Stimulated activated CD8-positive, alpha-beta memory T cell treated with anti-CD3 and anti-CD28 coated beads, Interleukin-15, amount 100 ng/mL, for 24 hours (primary cell): Measurements from ENCODE around the gene LMO7.
"Not testable (repeated sequence)": the region's sequence is repeated elsewhere in the genome, so short reads cannot be mapped to it uniquely, and the experiment has no call there.

Experiments used
- DNase-seq: peaks from one replicate; pipeline ENCODE4 v3.0.0-alpha.2; 2020; ENCODE audit warnings: low read depth

The LMO7 gene

DNA sequence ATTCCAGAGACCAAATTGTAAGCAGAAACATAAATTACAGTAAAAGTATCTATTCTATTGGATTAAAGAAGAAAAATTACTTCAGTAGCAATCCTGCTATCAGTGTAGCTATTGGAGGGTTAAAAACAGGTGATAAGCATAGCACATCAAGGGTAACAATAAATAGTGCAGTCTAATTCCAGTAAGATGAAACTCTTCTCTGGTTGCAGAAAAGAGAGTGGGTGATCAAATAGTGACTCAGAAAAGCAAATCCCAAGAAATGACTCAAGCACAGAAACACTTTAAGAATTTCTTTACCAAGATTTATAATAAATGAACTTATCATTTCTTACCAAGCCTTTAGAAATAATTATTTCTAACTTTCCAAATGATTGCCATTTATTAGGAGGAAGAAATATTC lies 135.7 kb downstream of the LMO7 start:
- DNase-seq: no peak

DNA sequence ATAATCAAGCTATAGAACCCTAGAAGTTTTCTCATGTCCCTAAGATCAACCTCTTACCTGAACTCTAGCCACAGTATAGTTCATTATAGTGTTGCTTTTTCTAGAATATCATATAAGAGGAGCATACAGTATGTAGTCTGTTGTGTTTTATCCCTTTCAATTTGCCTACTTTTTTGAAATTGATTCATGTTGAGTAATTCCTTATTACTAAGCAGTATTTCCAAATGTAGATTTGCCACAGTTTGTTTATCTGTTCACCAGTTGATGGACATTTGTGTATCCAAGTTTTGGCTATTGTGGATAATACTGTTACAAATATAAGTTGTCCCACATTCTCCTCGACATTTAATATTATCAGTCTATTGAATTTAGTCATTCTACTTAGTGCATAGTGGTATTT lies 138.0 kb downstream of the LMO7 start:
- DNase-seq: no peak

DNA sequence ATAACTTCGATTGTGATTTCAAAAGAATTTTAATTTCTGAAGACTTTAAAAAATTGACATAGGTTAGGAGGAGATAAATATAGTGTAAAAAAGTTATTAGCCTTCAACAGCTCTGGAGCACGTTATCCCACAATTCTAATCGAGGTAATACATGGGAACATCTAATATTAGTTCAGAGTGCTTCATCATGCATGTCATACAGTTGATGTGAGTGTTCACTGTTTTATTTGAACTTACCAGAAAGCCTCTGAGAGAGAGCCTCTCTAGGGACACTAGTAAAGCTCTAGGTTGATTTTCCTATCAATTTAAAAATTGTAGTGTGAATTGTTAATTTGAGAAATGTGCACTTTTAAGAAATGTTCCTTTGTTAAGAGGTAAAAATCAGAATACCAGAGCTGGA lies 140.4 kb downstream of the LMO7 start:
- no peak for DNase-seq

DNA sequence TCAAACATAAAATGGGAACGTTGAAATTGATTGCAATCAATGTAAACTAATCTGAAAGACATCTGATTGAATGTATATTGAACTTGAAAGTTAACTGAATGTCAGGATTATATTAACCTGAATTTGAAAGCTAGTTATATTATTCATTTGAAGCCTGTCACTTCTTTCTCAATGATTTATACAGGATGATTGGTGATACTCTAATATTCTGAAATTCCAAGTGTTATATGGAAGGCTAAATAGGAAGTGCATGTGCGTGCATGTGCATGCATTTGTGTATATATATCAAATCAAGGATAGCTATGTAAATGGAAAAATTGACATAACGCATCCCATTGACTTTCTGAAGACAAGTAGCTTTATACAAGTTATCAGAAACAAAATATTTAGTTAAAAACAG lies 143.3 kb downstream of the LMO7 start:
- no peak for DNase-seq

DNA sequence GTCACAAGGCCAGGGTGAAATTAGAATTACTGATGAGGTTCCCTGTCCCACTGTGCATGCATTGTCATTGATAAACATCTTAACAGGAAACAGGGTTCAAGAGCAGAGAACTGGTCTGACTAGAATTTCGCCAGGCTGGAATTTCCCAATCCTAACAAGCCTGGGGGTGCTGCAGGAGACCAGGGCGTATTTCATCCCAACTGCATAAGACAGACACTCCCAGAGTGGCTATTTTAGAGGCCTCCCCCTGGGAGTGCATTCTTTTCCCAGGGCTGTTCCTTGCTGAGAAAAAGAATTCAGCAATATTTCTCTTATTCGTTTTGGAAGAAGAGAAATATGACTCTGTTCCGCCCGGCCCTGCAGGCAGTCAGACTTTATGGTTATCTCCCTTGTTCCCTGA lies 144.0 kb downstream of the LMO7 start:
- DNase-seq: not testable (repeated sequence)

DNA sequence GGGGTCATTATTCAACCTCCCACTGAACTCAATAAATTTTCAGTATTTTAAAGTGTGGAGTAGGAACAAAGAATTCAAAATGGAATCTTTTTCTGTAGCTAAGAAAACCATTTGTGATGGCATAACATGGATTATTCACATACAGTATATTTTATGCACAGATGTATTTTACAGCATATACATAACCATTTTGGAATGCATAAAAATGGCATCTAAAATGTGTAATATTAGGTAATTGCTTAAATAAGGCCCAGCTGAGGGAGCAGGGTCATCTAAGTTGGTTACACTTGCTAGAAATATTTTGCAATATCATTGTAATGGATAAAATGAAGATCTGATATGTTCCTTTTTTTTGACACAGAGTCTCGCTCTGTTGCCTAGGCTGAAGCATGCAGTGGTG lies 146.9 kb downstream of the LMO7 start:
- DNase-seq: no peak

DNA sequence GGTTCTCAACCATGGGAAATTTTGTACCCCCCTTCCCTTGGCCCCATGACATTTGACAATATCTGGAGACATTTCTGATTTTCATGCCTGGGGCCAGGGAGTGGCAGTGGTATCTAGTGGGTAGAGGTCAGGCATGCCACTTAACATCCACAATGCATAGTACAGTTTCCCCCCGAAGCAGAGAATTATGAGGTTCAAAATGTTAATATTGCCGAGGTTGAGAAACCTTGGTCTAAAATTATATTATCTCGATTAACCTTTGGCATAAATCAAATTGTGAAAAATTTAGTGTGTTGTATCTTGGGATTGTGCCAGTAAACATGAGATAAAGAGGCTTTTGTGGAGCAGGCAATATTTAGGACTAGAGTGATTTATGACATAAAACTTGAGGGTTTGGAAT lies 147.9 kb downstream of the LMO7 start:
- no peak for DNase-seq

DNA sequence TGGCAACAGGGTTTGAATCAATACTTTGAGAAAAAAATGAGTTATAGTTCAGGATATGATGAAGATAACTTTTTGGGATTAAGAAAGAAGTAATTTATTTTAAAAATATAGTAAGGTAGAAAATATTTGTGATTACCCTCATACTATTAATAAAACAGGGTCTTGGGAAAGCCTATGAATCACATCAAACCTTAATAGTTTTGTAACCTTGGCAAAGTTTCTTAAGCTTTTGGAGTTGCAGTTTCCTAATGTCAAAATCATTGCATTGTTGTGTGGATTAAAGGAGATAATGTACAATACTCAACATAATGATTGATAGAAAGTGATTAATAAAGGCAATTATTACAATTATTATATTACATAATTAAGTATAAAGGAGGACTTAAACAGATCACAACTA lies 149.0 kb downstream of the LMO7 start:
- DNase-seq: no peak

DNA sequence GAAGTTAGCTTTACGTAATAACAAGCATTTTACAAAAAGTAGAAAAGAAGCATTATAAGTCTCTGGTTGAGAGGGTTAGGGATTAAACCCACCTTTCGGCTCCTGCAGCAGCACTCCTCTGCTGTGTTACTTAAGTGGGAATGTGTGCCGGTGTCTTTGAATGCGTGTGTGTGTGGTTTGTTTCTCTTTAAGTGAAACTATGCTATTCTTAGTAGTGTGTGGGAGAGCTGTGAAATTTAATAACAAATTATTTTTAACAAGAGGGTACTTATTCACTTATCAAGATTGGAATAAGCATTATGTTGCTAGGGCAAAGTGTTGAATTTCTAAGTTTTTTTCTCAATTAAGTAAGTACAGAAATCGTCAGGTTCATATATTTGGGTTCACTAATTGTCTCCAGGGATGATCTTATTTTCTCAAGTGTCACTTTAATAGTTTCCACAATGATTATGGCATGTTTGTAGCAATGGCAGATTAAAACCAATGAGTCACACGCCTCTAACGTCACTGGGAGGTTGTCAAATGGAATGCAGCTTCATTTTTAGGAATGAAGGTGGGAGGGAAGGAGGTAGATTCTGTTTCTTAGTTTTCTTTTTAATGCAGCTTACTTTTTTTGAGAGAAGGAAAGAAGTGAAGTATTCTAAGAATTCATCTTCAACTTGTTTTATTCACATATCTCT lies 151.3 kb downstream of the LMO7 start:
- DNase-seq: no peak

DNA sequence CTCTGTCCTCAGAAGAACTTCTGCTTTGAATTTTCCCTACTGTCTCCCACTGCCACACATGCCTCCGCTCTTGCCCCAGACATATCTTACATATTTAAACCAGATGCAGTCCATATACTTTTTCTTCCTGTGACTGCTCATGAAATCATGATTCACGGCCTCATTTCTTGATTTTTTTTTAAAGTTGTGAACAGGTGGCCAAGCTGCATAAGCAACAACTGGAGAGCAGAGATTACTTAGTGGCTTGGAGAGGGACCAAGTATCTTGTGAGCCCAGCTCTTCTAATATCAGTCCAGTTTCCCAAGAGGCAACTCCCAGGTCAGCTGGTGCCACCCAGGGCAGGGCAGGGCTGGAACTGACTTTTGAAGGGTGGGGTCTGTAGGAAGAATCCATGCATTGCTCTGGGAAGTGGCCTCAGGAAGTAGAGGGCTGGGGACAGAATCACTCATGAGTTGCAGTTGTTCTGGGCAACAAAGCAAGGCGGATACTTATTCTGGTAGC lies 152.4 kb downstream of the LMO7 start:
- DNase-seq: no peak

DNA sequence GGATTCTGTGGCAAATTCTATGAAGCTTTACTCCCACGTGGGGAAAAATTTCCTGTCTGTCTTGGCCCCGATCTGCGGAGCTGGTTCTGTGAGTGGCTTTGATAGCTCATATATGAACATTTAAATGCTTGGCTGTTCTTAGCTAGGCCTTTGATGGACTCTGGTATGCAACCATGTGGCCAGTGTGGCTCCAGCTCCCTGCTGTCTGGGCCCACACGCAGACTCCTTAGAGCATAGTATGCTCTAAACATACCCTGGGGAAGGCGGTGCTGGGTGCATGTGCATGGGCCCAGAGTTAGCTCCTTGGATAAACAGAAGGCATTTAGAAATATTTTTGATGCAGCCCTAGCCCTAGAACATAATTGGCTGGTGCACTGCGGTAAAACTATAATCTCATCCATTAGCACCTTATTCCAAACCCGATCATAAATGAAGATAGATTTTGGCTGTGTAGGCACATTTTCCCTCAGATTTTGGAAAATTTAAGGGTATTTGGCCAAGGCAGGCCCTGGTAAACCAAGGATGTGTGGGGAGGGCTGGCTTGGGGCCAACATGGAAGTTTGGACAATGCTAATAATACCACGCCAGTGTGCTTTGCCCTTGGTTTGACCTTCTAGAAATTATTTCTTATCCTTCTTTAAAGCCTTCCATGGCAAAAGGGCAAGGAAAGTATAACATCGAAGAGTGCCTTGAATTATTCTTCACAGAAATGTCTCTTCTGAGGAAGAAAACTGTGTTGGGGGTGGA lies 153.5 kb downstream of the LMO7 start:
- DNase-seq: no peak

DNA sequence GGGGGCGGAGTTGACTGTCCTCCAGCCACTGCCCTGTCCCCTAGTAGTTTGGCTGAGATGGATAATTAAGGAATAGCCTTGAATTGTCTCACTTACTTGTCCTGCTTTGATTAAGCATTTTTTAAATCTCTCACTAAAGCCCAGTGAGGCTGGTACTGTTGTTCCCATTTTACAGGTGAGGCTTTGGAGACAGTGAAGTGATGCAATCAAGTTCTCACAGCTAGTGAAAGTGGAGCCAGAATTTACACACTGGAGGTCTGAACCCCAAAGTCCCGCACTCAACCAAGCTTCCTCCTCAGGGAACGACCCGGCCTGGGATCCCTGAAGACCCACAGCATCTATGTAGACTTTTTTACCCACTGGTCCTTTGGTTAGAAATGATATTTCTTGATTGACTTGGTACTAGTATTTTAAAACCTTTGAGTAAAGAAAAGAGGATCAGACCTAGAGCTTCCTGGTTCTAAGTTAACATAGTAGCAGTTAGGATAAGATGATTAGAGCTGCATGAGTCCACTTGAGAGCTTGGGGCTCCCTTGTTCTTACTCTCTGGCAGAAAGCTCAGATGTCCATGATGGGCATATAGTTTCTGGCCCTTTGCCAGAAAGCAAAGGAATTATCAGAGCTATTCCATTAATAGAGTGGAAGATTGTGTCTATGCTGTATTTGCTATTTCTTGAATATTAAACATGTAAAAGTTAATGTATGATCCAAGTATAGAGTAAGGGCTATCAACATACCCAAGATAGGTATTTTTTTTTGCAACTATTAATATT lies 154.3 kb downstream of the LMO7 start:
- DNase-seq: no peak

DNA sequence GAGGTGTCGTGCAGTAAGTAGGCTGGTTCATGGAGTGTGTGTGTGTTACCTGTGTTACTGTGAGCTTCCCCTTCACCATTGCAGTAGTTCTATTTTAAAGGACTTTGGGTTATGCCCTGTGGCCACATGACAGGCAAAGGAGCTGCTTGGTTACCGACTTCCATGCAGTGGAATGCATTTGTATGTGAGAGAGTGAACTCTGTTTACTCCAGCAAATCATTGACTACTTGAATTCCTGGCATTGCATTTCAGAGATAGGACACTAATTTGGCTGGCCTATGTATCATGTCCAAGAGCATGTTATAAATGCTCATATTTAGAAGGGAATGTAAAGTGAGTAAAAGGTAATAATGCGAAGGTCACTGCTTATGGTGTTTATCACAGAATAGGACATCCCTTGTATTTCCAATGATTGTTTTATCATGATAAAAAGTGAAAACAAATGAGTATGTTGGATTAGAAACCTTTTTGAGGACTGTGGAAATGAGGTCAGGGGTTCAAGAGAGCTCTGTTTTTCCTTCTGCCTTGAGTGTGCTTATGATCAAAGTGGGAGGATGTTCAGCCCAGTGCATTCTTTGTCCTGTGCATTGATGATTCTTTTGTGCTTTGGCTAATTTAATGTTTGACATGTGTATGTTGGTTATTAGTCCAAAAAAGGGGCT lies 156.5 kb downstream of the LMO7 start:
- DNase-seq: no peak

DNA sequence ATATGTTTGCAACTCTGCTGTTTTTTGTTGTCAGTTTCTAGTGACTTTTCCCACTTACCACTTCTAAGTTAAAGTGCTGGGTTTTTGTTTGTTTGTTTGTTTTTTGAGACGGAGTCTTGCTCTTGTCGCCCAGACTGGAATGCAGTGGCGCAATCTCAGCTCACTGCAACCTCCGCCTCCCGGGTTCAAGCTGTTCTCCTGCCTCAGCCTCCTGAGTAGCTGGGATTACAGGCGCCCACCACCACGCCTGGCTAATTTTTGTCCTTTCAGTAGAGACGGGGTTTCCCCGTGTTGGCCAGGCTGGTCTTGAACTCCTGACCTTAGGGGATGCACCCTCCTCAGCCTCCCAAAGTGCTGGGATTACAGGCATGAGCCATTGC lies 157.0 kb downstream of the LMO7 start:
- DNase-seq: not testable (repeated sequence)

DNA sequence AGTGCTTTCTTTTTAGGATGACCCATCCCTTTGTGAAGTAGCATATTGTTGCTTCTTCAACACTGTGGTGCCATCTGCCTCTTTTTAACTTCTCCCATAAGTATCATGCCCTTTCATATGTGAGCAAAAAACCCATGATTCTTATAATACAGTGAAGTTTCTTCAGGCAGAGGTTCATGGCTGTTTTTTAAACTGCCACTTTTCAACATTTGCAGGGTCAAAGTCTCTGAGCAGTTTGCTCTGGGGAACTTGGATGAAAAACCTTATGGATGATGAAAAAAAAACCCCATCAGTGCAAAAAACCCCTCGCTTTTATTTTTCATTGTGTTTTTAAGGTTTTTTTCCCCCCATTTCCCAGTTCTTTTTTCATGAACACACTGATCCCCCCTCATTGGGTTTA lies 158.5 kb downstream of the LMO7 start:
- DNase-seq: no peak

DNA sequence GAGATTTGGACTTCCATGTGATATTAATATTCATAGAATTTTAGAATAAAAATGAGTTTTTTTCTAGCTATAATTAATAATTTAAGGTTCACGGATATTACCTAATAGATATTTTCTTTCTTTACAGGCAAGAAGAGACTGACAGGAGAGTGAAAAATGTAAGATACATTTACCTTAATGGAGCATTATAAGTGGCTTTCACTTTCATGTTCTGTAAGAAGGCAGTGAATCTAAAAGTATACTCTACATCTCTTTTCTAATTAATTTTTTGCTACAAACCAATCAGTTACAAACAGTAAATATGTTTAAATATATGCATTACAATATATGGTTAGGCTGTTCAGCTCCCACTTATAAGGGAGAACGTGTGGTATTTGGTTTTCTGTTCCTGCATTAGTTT lies 159.1 kb downstream of the LMO7 start:
- no peak for DNase-seq

DNA sequence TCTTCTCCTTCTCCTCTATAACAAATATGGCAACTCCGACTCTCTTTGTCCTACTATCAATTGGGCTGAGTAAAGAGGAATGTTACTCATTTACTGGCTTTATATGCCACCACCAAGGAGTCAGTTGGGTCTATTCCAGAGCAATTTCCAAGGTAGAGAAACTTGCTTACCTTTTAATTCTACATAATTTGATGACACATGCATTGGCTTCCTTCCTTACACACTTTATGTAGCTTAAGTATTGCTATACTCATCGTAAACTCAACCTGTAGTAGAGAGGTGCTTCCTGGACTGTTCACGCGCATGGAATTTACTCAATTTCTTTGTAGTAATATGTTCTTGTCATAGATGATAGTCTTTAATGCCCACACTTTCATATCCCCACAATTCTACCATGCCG lies 160.7 kb downstream of the LMO7 start:
- no peak for DNase-seq

DNA sequence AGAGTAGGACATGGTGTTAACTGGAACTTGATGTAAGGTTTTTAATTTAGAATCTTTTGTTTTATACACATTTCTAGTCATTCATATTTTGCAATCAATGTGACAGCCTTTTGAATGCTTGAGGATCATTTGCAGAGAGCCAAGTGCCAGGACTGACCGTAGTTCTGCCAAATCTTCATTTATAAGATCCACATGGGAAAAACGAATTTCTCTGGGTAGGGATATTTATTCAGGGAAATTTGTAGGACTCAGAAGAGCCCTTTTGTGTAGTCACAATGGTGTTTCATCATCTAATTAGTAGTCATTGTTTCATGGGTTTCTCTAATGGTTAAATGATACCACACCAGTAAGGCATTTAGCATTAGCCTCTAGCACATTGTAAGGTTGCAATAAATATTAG lies 161.1 kb downstream of the LMO7 start:
- no peak for DNase-seq

DNA sequence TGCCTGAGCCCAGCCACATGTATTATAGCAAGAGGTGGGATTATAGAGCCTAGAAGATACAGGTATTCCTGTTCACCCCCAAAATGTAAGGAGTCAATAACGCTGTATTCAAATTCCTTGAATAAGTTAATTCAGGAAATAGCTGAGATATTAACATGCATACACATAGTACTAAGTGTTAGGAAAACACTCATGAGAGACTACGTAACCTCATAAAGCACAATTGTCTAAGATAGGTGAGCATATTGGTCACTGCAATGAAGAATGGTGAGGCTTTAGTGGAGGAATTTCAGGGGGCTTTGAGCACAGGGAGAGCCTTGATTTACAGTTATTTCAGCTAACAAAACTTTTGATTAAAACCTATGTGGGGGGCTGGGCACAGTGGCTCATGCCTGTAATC lies 161.6 kb downstream of the LMO7 start:
- DNase-seq: no peak

DNA sequence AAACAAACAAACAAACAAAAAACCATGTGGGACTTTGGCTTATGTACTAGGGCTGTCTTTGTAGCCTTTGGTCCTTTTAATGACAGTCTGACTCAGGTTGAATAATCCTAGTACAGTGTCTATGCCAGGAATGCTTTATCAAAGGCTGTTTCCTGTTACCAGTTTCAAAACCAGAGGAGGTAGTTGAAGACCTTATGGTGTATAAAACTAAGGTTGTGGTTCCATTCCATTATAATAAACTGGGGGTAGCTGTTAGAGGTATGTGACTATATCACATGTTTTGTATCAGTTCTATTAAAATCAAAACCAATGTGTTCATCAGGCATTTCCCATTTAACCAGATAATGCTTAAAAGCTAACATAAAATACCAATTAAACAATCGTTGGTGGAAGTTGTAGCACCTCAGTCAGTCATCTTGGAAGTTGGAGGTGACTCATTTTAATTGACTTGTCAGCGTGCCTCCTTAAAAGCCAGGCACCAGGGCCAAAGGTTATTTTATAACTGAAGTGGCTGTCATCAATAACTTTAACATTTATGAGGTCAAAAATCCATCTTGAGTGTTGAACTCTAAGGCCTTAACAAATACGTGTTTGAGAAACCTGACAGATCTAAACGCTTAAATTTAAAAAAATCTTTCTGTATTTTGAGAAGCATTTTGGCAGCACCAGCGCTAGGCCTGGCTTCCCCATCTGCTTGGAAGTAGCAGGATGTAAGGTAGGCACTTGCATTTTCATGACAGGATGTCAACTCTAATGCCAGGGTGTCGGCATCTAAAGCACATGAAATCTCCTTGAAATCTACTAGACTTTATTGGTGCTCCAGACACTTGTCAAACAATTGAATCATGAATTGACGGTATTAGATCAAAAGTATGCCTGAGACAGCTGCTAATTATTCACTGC lies 162.5 kb downstream of the LMO7 start:
- DNase-seq: no peak

DNA sequence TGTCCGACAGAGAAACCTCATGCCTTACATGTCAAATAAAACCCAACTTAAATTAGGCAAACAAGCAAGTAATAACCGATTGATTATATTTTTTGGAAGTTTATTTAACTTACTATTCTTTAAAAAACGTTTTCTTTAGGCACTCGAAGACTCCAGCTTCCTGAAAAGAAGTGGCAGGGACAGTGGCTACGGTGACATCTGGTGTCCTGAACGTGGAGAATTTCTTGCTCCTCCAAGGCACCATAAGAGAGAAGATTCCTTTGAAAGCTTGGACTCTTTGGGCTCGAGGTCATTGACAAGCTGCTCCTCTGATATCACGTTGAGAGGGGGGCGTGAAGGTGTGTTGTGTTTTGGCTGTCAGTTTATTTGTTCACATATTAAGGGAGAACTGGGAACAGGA lies 164.4 kb downstream of the LMO7 start:
- no peak for DNase-seq
